Choroid plexus epithelial cell (primary cell): ENCODE measurements around the gene SH3RF2.
"Not testable (repeated sequence)": the region's sequence is repeated elsewhere in the genome, so short reads cannot be mapped to it uniquely, and the experiment has no call there.

ENCODE experiments used
- DNase-seq: peaks from one replicate; pipeline ENCODE4 v3.0.0-alpha.2; 2010; ENCODE audit warnings: low read depth
- H3K4me3 ChIP-seq: 2 replicates; pipeline ENCODE4 v1.5.1; 2011; ENCODE audit warnings: low read depth, mild to moderate bottlenecking, control low read depth, low read length, moderate library complexity
- CTCF ChIP-seq: conservative IDR thresholded peaks from 2 replicates; pipeline ENCODE4 v1.5.1; 2011; ENCODE audit warnings: low read depth, mild to moderate bottlenecking, control low read depth, inconsistent platforms, low read length, moderate library complexity

Gene SH3RF2

DNA sequence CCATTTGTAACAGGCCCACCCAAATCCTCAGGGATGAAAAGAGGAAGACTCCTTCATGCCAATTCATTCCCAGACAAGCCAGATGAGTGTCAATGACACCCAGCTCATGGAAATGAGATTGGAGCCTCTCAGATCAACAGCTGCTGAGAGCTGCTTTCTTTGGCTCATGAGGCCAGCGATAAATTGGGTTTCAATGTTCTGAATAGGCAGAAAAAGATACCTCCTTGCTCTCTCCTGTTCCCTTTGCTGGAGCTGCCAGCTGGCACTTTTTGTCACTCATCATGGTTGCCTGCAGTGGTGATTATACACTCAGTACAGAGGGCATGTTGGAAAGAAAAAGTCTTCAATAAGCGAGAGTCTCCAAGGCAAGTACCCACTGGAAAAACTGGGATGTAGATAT lies 47.1 kb downstream of the SH3RF2 start:
- no peak for DNase-seq
- H3K4me3 ChIP-seq, result no peak overlapping the region
- TF ChIP-seq CTCF, result no peak

DNA sequence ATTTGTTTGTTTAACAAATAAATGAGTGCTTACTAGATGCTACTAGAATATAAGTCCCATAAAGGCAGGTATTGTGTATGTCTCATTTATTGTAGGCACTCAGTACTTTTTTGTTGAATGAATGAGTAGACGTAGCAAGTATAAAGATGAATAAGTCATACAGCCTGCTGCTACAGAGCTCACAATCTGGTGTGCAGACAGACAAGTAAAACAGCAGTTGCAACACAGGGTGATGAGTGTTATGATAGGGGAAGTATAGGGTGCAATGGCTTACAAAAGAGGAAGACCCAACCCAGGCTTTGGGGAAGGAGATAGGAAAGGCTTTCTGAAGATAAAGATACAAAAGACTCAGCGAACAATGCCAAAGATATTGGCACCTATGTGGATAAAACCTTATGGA lies 47.7 kb downstream of the SH3RF2 start:
- no peak for DNase-seq
- no peak overlapping the region for H3K4me3 ChIP-seq
- no peak for TF ChIP-seq CTCF

DNA sequence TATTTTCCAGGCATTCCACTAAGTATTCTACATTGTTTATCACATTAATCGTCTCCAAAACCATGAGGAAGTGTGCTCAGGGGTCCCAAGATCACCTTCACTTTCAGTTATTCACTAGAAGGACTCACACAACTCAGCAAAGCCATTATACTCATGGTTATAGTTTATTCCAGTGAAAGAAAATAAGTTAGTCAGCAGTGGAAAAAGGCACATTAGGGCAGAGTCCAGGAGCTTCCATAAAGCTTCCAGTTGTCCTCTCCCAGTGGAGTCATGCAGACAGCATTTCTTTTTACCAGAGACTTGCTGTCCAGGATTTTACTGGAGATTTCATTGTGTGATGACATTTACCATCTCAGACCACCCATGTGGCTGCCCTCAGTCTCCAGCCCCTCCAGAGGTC lies 51.5 kb downstream of the SH3RF2 start:
- no peak for DNase-seq
- TF ChIP-seq CTCF, result no peak
- no peak overlapping the region for H3K4me3 ChIP-seq

- no peak for DNase-seq
- TF ChIP-seq CTCF, result no peak
- H3K4me3 ChIP-seq, result no peak overlapping the region
These were observed 52.6 kb downstream of the SH3RF2 start for GRCh38 chr5:145988993-145989392.

DNA sequence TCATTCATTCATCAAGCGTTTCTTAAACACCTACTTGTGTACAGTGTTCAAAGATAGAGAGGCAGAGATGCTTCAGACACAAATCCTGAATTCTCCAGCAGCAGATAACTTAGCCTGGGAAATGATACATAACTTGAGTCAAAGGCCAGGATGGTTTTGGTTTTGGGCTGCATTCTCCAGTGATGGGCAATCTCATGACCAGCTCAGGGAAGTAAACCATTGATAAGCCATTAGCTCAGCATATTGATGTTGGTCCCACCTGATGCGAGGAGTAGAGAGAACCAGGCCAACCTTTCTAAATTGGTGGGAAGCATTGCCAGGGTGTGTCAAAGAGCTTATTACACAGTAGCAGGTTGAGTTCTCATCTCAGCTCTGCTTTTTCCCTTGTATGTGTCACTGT lies 53.0 kb downstream of the SH3RF2 start:
- no peak for TF ChIP-seq CTCF
- no peak overlapping the region for H3K4me3 ChIP-seq
- no peak for DNase-seq

DNA sequence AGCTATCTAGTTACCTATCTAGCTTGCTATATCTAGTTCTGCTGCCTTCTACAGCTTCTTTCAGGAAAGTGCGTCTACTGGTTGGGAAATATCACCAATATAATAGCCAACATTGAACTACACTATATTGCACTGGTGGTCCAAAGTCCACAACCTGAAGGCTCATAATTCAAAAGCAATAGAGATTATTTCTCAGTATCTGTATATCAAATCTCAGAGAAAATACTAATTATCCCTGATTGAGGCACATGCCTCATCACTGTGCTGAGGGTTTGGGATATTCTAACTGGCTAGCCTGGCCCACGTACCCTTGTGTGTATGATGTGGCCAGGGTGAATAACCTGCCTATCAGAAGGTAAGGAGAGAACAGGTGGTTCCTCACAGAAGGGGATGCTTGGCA lies 53.8 kb downstream of the SH3RF2 start:
- H3K4me3 ChIP-seq, result no peak overlapping the region
- TF ChIP-seq CTCF, result no peak
- no peak for DNase-seq

- peak; percentile 66 for DNase-seq
- no peak overlapping the region for H3K4me3 ChIP-seq
- no peak for TF ChIP-seq CTCF
These were observed 54.7 kb downstream of the SH3RF2 start for GRCh38 chr5:145991044-145991575.

GRCh38 chr5:145993538-145993937 lies 57.2 kb downstream of the SH3RF2 start:
- DNase-seq, H3K4me3 ChIP-seq: not testable (repeated sequence)
